GM23248 (cell line): ENCODE data around the gene TNNI2. TPM values are rescaled to one million over a fixed set of nuclear protein-coding genes. Genes with fewer than 3 reads are reported as not detected.

Experiments
- DNase-seq: peaks from one replicate; pipeline ENCODE4 v3.0.0-alpha.2; 2015
- H2AFZ ChIP-seq: fragments of 200-600 bp; sonication (generic); 2 replicates; pipeline ENCODE4 v1.6.1; 2016; ENCODE audit warnings: antibody characterized with exemption
- H3F3A ChIP-seq: fragments of 200-600 bp; sonication (generic); 2 replicates; pipeline ENCODE4 v1.6.1; 2016; ENCODE audit warnings: mild to moderate bottlenecking, antibody characterized with exemption, mixed run types; ENCODE audit not compliant: insufficient read depth
- H3K27ac ChIP-seq: fragments of 200-600 bp; sonication (generic); 2 replicates; pipeline ENCODE4 v1.5.1; 2016; ENCODE audit warnings: mild to moderate bottlenecking
- H3K27me3 ChIP-seq: fragments of 200-600 bp; sonication (generic); replicated peaks from 2 replicates; pipeline ENCODE4 v1.6.1; 2016; ENCODE audit warnings: mild to moderate bottlenecking; ENCODE audit not compliant: insufficient read depth
- H3K36me3 ChIP-seq: fragments of 200-600 bp; sonication (generic); 2 replicates; pipeline ENCODE4 v1.6.1; 2016; ENCODE audit warnings: low read depth, mild to moderate bottlenecking
- H3K4me1 ChIP-seq: fragments of 200-600 bp; sonication (generic); 2 replicates; pipeline ENCODE4 v1.6.1; 2016; ENCODE audit warnings: mild to moderate bottlenecking; ENCODE audit not compliant: insufficient read depth
- H3K4me2 ChIP-seq: fragments of 200-600 bp; sonication (generic); one replicate; pipeline ENCODE4 v1.6.1; 2016; ENCODE audit warnings: mild to moderate bottlenecking; ENCODE audit not compliant: unreplicated experiment
- H3K4me3 ChIP-seq: fragments of 200-600 bp; sonication (generic); 2 replicates; pipeline ENCODE4 v1.5.1; 2016; ENCODE audit warnings: mild to moderate bottlenecking
- H3K79me2 ChIP-seq: fragments of 200-600 bp; sonication (generic); 2 replicates; pipeline ENCODE4 v1.6.1; 2016; ENCODE audit warnings: mild to moderate bottlenecking; ENCODE audit not compliant: insufficient read depth
- H3K9ac ChIP-seq: fragments of 200-600 bp; sonication (generic); 2 replicates; pipeline ENCODE4 v1.6.1; 2016; ENCODE audit warnings: mild to moderate bottlenecking
- H3K9me2 ChIP-seq: fragments of 200-600 bp; sonication (generic); 2 replicates; pipeline ENCODE4 v1.6.1; 2016; ENCODE audit warnings: mixed run types, mild to moderate bottlenecking, moderate library complexity; ENCODE audit not compliant: insufficient read depth
- H3K9me3 ChIP-seq: fragments of 200-600 bp; sonication (generic); one replicate; pipeline ENCODE4 v1.6.1; 2017; ENCODE audit warnings: low read depth
- H4K20me1 ChIP-seq: fragments of 200-600 bp; sonication (generic); 2 replicates; pipeline ENCODE4 v1.6.0; 2016; ENCODE audit not compliant: insufficient read depth
- EZH2 ChIP-seq: fragments of 200-600 bp; sonication (generic); IDR thresholded peaks from 2 replicates; pipeline ENCODE4 v1.6.1; 2018; ENCODE audit warnings: antibody characterized with exemption, mild to moderate bottlenecking; ENCODE audit not compliant: insufficient read depth, poor library complexity, severe bottlenecking
- EZH2phosphoT487 ChIP-seq: fragments of 200-600 bp; sonication (generic); IDR thresholded peaks from 2 replicates; pipeline ENCODE4 v1.6.1; 2018; ENCODE audit warnings: antibody characterized with exemption, moderate library complexity, mild to moderate bottlenecking, low read depth; ENCODE audit not compliant: insufficient read depth
- WGBS, 2 experiments: methylation state at CpG; one replicate each; pipeline ENCODE4 v1.1.6; 2015 to 2017; ENCODE audit warnings: low lambda C conversion rate in 2 of 2, low coverage in 1 of 2; ENCODE audit errors: missing lambda C conversion rate in 2 of 2; 5-methylcytosine and 5-hydroxymethylcytosine counted together
- in situ Hi-C: fragments of 300-500 bp; cut with MboI; formaldehyde crosslinking; loops from 2 replicates; pipeline ENCODE4 v1.15.0; 2020
- polyA plus RNA-seq: library from polyadenylated mRNA; unstranded; fragments of >200 nt; fragmentation: Nextera tagmentation; extraction: Ambion mirVana; gene quantifications from 2 replicates; pipeline ENCODE4 v1.2.1, GENCODE V29; 2016
- total RNA-seq: library from RNA; depleted of rRNA; stranded (reverse); fragments of >200 nt; shearing (Covaris generic); gene quantifications from 2 replicates; pipeline ENCODE4 v1.2.3, GENCODE V29; 2014

Gene TNNI2
- total and polyA plus RNA-seq, 2 experiments from 2014 or later, result not detected

DNA sequence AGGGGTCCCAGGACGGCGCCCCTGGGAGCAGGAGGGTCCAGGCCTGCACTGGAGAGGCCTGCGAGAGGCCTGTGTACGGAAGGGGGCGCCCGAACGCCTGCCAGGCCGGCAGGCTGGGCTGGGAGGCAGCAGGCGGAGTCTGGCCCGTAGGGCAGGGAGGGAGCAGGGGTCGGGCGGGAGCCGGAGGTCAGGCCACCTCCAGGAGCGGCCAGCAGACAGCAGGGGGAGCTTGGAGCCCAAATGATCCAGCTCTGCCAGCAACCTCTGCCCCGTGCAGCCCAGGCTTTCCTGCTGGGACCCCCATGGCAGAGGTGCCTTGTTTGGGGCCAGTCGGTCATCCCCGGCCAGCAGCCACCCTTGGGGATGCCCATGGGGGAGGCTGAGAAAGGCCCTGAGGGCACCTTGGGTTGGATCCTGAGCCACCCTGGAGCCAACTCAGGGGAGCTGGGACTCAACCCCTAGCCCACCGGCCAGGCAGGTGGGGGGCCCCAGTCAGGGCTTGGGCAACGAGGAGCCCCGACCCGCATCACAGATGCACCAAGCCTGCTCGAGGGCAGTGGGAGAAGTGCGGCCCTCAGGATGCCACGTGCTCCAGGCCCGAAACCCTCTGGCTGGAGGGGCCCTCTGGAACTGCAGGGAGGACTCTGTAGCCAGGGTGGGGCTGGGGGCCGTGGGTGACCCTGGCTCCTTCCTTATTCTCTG lies 13.6 kb upstream of the TNNI2 start:
- no peak for TF ChIP-seq EZH2phosphoT487
- TF ChIP-seq EZH2, result no peak
- peaks cover 33% of the 10 kb centered on the region for H3K4me1 ChIP-seq
- no peaks in the 10 kb centered on the region for H3K79me2 ChIP-seq
- H3K27me3 ChIP-seq, result no peaks in the 10 kb centered on the region; the same call in 1 of the 2 replicates
- H2AFZ ChIP-seq, result no peak overlapping the region
- no peak overlapping the region for H3K27ac ChIP-seq
- no peak for DNase-seq
- H3K4me2 ChIP-seq, result no peak overlapping the region
- H3K36me3 ChIP-seq, result no peaks in the 10 kb centered on the region
- H3K4me3 ChIP-seq, result no peak overlapping the region
- no peak overlapping the region for H3K9ac ChIP-seq
- no peaks in the 10 kb centered on the region for H3F3A ChIP-seq
- no peaks in the 10 kb centered on the region for H3K9me3 ChIP-seq
- WGBS, 2 experiments, result 82 to 86% methylated on average over 22 to 23 of the region's 26 CpGs
- no peaks in the 10 kb centered on the region for H4K20me1 ChIP-seq
- in situ Hi-C loops, result no loop called here
- H3K9me2 ChIP-seq, result no peaks in the 10 kb centered on the region

DNA sequence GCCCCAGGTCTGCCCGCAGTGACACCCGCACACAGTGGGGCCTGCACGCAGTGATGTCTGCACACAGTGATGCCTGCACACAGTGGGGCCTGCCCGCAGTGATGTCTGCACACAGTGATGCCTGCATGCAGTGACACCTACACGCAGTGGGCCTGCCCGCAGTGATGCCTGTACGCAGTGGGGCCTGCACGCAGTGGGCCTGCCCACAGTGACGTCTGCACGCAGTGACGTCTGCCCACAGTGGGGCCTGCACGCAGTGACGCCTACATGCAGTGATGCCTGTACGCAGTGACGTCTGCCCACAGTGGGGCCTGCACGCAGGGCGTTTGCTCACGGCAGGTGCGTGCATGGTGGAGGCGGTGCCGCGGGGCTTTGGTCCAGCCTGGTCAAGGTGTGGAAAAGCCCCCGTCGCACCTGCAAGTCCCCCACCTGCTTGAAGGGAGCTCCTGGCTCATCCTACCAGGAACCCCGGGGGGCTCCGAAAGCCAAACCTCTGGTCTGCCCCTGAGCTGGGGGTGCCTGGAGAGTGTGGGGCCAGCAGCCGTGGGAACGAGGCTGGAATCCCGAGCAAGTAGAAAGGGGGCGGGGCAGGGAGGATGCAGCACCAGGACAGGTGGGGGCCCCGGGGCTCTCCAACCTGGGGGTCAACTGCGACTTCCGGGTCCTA lies 12.9 kb upstream of the TNNI2 start:
- Histone ChIP-seq H3K36me3 (no peaks in the 10 kb centered on the region), H3K9me2 (no peaks in the 10 kb centered on the region), H3K4me3 (no peak overlapping the region), H3K4me1 (peaks cover 27% of the 10 kb centered on the region), H3K79me2 (no peaks in the 10 kb centered on the region), H2AFZ (no peak overlapping the region), H3K27ac (no peak overlapping the region), H3K9me3 (no peaks in the 10 kb centered on the region), H4K20me1 (no peaks in the 10 kb centered on the region), H3F3A (no peaks in the 10 kb centered on the region), H3K27me3 (no peaks in the 10 kb centered on the region; the same call in 1 of the 2 replicates), H3K4me2 (no peak overlapping the region), H3K9ac (no peak overlapping the region; the same call in 1 of the 2 replicates)
- DNase-seq, result no peak
- WGBS, 2 experiments, result 81 to 86% methylated on average over 28 to 31 of the region's 33 CpGs
- no peak for TF ChIP-seq EZH2
- no peak for TF ChIP-seq EZH2phosphoT487
- in situ Hi-C loops, result no loop called here

DNA sequence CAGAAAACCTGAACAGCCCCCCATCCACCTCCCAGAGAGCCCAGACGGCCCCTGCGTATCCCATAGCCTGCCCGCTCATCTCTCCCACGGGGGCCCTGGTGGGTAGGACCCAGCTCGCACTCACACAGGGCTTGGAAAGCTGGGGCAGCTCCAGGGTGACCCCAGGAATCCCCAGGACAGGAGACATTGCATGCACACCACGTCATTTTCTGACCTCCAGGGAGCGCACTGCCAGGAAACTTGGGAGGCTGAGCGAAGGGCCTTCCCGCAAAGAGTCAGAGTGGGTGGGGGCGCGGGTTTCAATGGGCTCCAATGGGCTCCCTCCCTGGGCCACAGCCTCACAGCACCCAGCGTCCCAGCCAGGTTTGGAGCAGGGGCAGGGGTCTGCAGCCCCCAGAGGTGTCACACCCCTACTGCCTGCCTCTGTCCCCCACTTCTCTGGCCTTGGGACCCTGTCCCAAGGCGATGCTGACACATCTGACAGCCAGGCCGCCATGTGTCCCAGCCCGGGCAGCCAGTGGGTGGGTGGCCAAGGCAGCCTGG lies 12.2 kb upstream of the TNNI2 start:
- 23 to 25% methylated on average over 15 of the region's 15 CpGs for WGBS, 2 experiments
- in situ Hi-C loops, result no loop called here

DNA sequence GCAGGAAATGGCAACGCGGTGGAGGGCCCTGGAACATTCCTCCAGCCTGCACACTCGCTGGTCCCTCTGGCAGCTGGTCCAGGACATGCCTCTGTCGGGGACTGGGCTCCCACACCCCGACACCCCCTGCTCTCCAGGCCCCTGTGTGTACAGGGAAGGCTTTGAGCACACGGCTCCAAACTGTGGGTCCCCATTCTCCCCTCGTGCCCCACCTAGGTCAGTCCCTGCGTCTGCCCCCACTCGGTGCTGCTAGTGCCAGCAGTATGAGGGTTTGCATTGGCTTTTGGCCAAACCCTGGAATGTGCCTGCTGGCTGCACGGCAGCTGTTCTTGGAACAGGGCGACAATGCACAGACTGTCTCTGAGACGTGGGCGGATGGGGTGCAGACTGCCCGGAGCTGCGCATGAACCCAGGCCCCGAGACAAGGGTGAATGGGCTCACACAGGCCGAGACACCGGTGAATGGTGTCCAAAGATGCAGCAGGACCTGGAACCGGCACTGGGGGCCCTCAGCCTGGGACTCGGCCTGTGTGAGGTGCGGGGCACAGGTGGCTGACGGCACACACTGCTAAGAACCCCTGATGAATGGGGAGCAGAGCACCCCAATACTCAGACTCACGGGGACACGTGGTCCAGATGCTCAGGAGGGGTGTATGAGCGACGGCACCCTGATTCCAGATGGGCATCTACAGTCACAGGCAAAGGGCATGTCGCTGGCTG lies 11.5 kb upstream of the TNNI2 start:
- no peaks in the 10 kb centered on the region for H3K9me3 ChIP-seq
- H2AFZ ChIP-seq, result 0 out of 2 replicates have a peak overlapping the region, but pooled peaks have one; percentile 0
- peaks cover 27% of the 10 kb centered on the region for H3K4me1 ChIP-seq
- peak overlapping the region; percentile 42; the same call in 1 of the 2 replicates for H3K27ac ChIP-seq
- no peaks in the 10 kb centered on the region for H3K9me2 ChIP-seq
- DNase-seq, result peak; percentile 88
- no peaks in the 10 kb centered on the region for H3F3A ChIP-seq
- H3K27me3 ChIP-seq, result no peaks in the 10 kb centered on the region; the same call in 1 of the 2 replicates
- no peaks in the 10 kb centered on the region for H3K79me2 ChIP-seq
- H4K20me1 ChIP-seq, result no peaks in the 10 kb centered on the region
- H3K9ac ChIP-seq, result peak overlapping the region; percentile 50; the same call in 1 of the 2 replicates
- peak overlapping the region; percentile 17; the same call in 1 of the 2 replicates for H3K4me3 ChIP-seq
- no peaks in the 10 kb centered on the region for H3K36me3 ChIP-seq
- peak overlapping the region; percentile 13 for H3K4me2 ChIP-seq
- TF ChIP-seq EZH2phosphoT487 (no peak), EZH2 (no peak)
- in situ Hi-C loops, result no loop called here
- 26 to 27% methylated on average over 26 to 27 of the region's 27 CpGs for WGBS, 2 experiments

More for the DNA sequence above, 12.2 kb upstream of the TNNI2 start:
- Histone ChIP-seq H2AFZ (0 out of 2 replicates have a peak overlapping the region, but pooled peaks have one; percentile 0), H3K9me3 (no peaks in the 10 kb centered on the region), H3F3A (no peaks in the 10 kb centered on the region), H3K79me2 (no peaks in the 10 kb centered on the region), H3K27ac (peak overlapping the region; percentile 42; the same call in 1 of the 2 replicates), H3K4me1 (peaks cover 27% of the 10 kb centered on the region), H3K4me3 (peak overlapping the region; percentile 17; the same call in 1 of the 2 replicates), H3K9me2 (no peaks in the 10 kb centered on the region), H3K36me3 (no peaks in the 10 kb centered on the region), H3K27me3 (no peaks in the 10 kb centered on the region; the same call in 1 of the 2 replicates), H3K9ac (peak overlapping the region; percentile 50; the same call in 1 of the 2 replicates), H3K4me2 (peak overlapping the region; percentile 13), H4K20me1 (no peaks in the 10 kb centered on the region)
- TF ChIP-seq EZH2phosphoT487 (no peak), EZH2 (no peak)
- DNase-seq, result peak; percentile 81
